HG03442 (cell line): Measurements from ENCODE around the gene TRAF6.
"Not testable (repeated sequence)": the region's sequence is repeated elsewhere in the genome, so short reads cannot be mapped to it uniquely, and the experiment has no call there.

Source experiments
- ATAC-seq: cut with Tn5 transposase; IDR thresholded peaks from one replicate; pipeline ENCODE4 v1.9.1; 2021; ENCODE audit warnings: mild to moderate bottlenecking, moderate library complexity; ENCODE audit not compliant: unreplicated experiment

TRAF6 gene, protein sequence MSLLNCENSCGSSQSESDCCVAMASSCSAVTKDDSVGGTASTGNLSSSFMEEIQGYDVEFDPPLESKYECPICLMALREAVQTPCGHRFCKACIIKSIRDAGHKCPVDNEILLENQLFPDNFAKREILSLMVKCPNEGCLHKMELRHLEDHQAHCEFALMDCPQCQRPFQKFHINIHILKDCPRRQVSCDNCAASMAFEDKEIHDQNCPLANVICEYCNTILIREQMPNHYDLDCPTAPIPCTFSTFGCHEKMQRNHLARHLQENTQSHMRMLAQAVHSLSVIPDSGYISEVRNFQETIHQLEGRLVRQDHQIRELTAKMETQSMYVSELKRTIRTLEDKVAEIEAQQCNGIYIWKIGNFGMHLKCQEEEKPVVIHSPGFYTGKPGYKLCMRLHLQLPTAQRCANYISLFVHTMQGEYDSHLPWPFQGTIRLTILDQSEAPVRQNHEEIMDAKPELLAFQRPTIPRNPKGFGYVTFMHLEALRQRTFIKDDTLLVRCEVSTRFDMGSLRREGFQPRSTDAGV

DNA sequence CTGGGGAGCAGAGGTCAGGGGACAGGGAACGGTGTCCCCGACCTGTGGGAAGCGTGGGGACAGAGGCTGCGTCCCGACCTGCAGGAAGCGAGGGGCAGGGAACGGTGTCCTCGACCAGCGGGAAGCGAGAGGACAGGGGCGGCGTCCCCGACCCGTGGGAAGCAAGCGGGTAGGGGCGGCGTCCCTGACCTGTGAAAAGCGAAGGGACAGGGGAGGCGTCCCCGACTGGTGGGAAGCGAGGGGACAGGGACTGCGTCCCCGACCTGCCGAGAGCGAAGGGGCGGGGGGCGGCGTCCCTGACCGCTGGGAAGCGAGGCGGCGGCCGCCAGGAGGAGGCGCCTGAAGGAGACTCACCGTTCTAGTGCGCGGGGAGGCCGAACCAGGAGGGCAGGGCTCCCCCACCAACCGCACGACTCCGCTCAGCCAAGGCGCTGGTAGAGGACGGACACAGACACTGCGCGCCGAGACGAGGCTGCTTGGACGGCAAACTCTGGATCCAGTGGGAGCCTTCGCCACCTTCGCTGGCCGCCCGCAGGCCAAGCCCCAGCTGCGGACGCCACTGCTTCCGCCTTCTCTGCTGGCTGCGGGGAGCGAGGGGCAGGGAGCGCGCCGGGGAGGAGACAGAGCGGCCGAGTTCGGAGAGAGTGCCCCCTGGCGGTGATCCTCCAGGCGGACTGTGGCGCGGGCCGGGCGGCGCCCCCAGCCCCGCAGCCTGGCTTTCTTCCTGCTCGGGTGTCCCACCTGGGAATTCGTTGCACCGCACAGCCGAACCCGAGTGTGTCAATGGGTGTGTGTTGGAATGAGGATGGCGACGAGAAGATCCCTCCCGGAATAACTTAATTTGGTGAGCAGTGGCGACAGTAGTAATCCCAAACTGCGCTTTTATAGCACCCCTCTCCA, at the start of gene TRAF6:
TRAF6 (minus strand) TSS at position 579 of the 900 bp plus-strand sequence. CDS start 8,757 bp downstream, outside the sequence.
- ATAC-seq = peak; percentile 91

DNA sequence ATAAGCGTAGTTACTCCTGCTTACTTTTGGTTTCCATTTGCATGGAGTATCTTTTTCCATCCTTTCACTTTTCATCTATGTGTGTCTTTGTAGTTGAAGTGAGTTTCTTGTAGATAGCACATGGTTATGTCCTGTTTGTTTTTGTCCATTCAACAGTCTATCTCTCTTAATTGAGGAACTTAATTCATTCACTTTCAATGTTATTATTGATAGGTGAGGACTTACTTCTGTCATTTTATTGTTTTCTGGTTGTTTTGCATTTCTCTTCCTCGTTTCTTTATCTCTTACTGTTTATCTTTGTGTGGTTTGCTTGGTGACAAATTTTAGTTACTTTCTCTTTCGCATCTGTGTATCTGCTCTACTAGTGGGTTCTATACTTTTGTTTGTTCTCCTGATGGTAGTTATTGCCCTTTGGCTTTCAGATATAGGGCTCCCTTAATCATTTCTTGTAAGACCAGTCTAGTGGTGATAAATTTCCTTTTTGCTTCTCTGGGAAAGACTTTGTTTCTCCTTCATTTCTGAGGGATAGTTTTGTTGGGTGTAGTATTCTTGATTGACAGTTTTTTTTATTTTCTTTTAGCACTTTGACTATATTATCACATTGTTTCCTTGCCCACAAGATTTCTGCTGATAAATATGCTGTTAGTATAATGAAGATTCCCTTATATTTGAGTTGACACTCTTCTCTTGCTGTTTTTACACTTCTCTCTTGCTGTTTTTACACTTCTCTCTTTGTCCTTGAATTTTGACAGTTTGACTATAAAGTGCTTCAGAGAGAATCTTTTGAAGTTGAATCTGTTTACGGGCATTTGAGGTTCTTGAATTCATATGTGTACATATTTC, 48.7 kb upstream of the TRAF6 start:
- peak; percentile 99 for ATAC-seq

DNA sequence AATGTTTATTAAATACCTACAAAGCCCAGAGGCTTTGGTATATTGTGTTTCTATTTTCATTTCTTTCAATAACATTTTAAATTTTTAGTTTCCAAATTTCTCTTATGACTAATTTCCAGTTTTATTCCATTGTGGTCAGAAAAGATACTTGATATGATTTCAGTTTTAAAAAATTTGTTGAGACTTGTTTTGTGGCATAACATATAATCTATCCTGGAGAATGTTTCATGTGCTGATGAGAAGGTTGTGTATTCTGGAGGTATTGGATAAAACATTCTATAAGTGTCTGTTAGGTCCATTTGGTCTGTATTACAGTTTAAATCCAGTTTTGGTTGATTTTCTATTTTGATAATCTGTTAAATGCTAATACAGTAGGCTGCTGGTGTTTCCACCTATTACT, 47.9 kb upstream of the TRAF6 start:
- peak; percentile 10 for ATAC-seq

DNA sequence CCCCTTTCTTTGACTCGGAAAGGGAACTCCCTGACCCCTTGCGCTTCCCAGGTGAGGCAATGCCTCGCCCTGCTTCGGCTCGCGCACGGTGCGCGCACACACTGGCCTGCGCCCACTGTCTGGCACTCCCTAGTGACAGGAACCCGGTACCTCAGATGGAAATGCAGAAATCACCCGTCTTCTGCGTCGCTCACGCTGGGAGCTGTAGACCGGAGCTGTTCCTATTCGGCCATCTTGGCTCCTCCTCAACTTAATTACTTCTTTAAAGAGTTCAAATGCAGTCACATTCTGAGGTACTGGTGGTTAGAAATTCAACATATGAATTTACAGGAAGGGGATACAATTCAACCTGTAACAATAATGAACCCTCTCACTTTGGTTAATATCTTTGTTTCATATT, 47.3 kb upstream of the TRAF6 start:
- not testable (repeated sequence) for ATAC-seq

DNA sequence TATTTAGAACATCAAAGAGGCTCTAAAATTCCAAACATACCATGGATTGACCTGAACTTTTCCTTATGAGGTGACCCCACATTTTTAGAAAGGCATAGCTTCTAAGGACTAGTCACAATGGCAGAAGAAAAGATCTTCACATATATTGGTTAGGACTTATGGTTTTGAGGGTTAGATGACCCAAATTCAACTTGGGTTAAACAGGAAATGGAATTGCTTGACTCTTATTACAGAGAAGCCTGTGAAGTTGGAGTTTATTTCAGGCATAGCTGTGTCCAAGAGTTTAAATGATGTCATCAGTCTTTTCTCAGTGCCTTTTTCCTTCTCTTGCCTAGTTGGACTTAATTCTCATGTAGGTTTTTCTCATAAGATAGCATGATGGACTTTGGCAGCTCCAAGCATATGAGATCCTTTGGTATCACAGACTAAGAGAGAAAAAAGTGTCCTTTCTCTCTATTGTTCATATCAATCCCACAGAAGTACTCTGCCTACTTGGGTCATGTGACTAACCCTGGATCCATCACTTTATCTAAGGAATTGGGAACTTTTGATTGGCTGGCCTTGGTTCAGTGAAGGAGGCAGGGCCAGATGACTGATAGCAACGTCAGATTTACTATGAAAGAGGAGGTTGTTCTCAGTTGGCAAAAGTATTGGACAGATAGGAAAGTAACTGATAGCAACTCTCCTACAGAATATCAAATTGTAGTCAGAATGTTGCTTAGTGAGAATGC, 40.5 kb upstream of the TRAF6 start:
- no peak for ATAC-seq

DNA sequence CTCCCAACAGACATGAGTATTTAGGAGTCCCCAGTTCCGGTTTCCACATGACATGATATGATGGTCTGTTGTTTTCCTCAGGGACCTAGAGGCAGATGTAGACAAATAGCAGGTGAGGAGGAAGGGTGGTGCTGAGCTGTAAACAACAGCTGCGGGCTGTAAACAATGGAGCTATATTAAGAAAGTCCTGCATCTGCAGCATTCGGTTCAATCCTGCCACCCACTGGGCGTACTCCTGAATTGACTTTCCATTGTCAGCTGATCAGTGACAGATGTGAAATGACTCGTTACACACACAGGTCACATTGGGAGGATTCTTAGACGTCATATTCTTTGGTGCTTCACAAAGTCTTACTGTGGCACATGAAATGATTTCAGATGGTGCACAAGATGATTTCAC, 30.9 kb upstream of the TRAF6 start:
- peak; percentile 99 for ATAC-seq

DNA sequence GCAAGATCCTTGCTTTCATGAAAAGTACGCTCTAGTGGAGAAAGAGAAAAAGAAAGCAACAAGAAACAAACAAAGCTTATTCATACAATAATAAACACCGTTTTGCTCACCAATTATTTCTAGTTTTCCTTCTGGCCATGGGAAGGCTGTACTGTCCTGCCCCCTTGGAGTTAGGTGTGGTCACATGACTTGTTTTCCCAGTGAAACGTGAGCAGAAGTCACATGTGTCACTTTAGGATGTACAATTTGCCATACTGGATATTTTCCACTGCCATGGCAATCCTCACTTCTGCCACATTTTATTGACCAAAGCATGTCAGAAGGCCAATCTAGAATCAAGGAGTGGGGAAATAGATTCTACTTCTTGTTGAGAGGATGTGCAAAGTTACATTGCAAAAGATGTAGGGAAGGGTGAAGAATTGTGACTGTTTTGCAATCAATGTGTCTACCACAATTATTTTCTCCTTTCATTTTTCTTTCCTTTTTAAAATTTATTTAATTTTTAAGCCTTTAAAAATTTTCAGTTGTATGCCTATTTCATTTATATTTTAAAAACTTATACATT, 24.3 kb upstream of the TRAF6 start:
- ATAC-seq = no peak

DNA sequence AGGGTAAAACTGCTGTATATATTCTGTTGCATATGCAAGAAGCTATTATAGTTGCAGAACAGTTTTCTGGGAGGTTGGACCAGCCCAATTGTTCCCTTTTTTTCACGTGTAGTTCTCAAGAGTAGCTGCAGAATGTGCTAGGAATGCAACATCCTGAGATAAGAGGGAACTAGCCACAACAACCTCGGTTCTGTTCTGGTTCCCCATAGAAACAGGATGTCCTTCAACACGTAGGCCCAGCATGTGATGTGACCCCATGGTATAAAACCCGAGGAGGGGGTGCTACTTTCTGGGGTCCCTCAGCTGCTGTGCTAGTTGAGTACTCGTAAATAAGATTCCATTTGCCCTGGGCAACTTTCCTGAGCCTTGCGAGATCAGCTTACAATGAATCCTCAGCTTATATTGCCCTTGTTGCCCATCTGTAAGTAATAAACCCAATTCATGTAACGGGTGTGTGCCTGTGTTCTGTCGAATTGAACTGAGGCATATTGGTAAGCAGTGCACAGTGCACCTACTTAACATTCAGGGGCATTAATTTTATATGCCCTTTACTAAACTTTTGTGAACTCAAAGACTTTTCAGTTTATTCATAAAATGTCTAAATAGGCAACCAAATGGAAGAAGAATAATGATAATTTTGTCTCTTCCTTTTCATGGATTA, 23.0 kb upstream of the TRAF6 start:
- no peak for ATAC-seq

DNA sequence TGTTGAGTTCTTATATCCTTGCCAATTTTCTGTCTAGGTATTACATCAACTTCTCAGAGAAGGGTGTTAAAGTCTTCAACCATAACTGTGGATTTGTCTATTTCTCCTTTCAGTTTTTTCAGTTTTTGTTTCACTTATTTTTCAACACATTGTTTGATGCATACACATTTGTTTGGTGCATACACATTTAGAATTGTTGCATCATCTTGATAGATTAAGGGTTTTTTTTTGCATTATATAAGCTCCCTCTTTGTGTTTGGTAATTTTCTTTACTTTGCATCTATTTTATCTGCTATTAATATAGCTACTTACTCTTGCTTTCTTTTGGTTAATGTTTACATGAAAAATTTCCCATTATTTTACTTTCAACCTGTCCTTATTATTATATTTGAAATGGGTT, 20.8 kb upstream of the TRAF6 start:
- ATAC-seq = no peak

DNA sequence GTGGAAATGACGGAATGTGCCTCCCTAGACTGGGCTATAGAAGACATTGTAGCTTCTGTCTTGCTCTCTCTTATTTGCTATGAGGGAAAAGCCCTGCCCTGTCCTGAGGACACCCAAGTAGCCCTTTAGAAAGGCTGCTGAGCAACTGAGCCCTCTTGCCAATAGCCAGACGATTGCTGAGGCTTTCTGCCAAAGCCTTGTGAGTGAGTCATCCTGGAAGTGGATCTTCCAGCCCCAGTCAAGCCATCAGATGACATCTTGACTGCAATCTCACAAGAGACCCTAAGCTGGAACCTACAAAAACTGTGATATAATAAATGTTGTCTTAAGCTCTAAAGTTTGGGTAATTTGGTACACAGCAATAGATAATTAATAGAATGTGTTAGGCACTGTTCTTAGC, 3.9 kb upstream of the TRAF6 start:
- ATAC-seq = no peak

DNA sequence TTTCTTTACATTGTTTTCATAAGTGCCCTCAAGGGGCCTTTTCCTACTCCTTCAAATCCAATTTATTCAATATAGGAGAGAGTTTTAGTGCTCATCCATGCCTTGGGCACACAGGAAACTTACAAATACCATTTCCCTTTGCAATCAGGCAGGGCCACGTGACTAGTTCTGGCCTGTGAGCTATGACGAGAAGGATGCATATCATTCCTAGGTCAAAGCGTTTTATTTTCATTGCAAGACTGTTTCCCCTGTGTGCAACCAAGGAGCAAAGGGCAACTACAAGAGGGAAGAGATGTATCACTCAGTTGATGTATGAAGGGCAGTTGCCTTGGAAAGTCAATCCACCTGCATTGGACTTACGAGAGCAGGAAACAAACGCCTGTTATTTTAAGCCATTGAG, 1.9 kb upstream of the TRAF6 start:
- no peak for ATAC-seq

DNA sequence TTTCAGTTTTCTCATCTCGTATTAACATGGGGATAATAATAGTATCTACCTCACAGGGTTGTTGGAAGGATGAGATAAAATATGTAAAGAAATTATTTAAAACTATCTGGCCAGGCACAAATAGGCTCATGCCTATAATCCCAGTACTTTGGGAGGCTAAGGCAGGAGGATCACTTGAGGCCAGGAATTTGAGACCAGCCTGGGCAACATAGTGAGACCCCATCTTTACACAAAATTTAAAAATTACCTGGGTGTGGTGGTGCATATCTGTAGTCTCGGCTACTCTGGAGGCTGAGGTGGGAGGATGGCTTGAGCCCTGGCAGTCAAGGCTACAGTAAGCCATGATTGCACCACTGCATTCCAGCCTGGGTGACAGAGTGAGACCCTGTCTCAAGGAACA, 990 bp upstream of the TRAF6 start:
- ATAC-seq = not testable (repeated sequence)

DNA sequence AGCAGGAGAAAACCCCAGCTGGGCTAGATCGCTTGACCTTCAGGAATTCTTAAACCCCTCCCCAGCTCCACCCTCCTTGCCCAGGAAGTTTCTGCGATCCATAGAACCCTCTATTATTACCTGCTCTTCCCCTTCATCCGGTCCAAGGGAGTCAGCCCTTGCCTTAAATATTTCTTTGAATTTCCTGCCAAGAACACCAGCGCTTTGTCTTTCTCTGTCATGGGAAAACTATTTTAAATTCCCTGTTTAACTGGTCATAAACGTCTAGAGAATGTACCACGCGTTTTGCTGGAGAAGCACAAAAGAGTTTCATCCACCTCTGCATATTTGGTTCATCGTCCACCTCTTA, 496 bp upstream of the TRAF6 start:
- ATAC-seq = no peak

DNA sequence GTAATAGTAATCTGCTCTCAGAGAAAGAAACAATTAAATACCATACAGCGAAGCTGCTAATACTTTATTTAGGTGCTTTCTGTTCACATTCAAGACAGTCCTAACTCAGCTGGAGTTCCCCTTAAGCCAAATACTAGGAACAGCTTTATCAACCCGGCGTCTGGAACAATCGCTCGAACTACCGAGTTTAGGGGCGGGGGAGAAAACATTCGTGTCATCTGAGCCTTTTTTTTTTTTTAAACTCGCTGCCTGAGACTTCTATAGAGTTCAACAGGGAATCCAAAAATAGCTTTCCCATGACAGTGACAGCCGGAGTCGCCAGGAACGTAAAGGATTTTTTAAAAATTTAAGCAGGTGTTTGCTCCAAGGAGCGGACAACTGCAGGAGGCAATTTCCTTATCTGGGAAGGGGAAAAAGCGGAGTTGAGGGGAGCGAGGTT, 852 bp downstream of the TRAF6 start:
- ATAC-seq = no peak

DNA sequence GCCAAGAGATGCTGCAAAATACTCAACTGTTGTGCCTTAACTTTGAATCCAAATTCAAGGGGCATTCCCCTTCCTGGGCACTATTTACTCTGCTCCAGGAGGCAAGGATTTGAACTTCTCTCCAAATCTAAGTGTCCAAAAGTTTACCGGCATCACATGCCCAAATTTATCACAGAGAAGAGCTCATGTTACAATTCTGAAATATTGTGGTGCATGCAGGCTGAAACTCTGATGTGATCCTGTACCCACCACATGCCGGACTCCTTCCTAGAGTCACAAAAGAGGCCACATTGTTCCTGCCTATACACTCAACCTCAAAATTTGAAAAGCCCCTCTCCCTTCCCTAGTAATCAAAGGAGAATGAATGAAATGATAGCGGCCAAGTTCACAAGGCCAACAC, 1.3 kb downstream of the TRAF6 start:
- no peak for ATAC-seq

DNA sequence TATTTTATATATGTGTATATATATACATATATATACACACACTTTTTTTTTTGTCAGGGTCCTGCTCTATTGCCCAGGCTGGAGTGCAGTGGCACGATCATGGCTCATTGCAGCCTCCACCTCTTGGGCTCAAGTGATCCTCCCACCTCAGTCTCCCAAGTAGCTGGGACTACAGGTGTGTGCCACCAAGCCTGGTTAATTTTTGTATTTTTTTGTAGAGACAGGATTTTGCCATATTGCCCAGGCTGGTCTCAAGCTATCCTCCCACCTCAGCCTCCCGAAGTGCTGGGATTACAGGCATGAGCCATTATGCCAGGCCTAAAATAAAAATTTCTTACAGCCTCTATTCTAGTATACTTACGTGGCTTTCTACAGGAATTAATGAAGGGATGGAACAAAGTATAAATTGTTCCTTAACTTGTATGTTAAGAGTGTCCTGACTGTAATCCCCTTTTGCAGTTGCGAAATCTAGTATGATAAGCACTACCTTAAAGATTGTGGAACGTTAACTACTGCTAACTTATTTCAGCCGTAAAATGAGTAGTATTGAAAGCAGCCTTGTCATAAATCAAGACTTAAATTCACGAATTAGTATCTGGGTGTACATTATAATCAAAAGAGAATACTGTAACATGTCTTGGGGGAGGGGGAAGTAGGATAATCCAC, 2.1 kb downstream of the TRAF6 start:
- ATAC-seq = no peak

DNA sequence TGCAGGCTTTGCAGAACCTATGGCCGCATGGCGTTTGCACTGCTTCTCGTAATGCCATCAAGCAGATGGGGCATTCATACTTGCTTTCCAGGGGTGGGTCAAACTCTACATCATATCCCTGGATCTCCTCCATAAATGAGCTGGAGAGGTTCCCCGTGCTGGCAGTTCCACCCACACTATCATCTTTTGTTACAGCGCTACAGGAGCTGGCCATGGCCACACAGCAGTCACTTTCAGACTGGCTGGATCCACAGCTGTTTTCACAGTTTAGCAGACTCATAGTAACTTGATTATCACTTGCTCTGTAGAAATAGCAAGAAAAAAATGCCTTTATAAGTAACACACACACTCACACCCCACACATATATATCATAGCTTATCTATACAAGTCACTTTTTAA, 8.8 kb downstream of the TRAF6 start:
- ATAC-seq = no peak

DNA sequence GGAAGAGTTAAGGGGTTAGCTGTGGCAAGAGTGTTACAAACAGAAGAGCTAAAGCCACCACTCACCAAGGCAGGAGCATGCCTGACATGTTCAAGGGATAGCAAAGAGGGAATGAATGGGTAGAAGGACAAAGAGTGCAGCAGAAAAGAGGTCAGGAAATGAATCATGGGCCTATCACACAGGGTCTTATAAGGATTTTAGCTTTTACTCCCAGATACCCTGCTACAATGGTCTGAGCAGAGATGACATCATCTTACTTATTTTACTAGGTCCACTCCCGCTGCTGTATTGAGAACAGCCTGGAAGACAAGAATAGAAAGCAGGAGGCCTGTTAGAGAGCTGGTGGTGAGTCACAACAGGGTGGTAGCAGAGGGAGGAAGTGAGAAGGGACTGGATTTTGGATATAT, 9.8 kb downstream of the TRAF6 start:
- peak; percentile 99 for ATAC-seq

DNA sequence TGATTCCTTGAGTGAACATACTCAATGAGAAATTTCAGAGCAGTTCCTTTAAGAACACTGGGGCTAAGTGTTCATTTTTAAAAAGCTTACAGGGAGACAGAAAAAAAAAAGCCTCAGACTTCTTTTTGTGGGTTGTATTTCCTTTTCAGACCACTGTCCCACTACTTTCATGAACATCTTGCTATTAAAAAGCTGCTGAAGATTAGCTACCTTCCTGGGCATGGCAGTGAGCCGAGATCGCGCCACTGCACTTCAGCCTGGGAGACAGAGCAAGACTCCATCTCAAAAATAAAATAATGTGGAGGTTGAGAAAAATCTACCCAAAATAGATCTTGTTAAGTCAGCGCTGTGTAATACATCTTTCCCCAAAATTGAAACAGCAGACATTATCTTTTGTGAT, 10.8 kb downstream of the TRAF6 start:
- ATAC-seq = no peak
